H9 (cell line): ENCODE measurements around the gene TTC17. TPM values are rescaled to one million over a fixed set of nuclear protein-coding genes. Genes with fewer than 3 reads are reported as not detected.
A peak's percentile ranks its signal among the peaks of the same experiment; 100 is the strongest.

ENCODE experiments used
- DNase-seq: peaks from one replicate; pipeline ENCODE4 v3.0.0-alpha.2; 2017
- H2AFZ ChIP-seq: one replicate; pipeline ENCODE4 v1.6.1; 2013; ENCODE audit warnings: mild to moderate bottlenecking, low read length, control low read depth, moderate library complexity
- H2AK5ac ChIP-seq: 2 replicates; pipeline ENCODE4 v1.6.1; 2013; ENCODE audit warnings: low read length, control low read depth, mixed read lengths; ENCODE audit not compliant: insufficient read length
- H2BK120ac ChIP-seq: one replicate; pipeline ENCODE4 v1.6.1; 2013; ENCODE audit warnings: low read depth, mild to moderate bottlenecking, low read length, control low read depth, inconsistent platforms; ENCODE audit not compliant: poor library complexity, severe bottlenecking
- H2BK12ac ChIP-seq: 2 replicates; pipeline ENCODE4 v1.6.1; 2013; ENCODE audit warnings: low read length, control low read depth, mixed read lengths, low read depth; ENCODE audit not compliant: insufficient read length
- H2BK15ac ChIP-seq: 2 replicates; pipeline ENCODE4 v1.6.1; 2013; ENCODE audit warnings: low read depth, low read length, control low read depth
- H2BK20ac ChIP-seq: one replicate; pipeline ENCODE4 v1.6.1; 2013; ENCODE audit warnings: low read depth, mild to moderate bottlenecking, low read length, control low read depth, inconsistent platforms; ENCODE audit not compliant: poor library complexity, severe bottlenecking
- H2BK5ac ChIP-seq: 2 replicates; pipeline ENCODE4 v1.6.1; 2013; ENCODE audit warnings: low read length, control low read depth, mixed read lengths; ENCODE audit not compliant: insufficient read length
- H3K14ac ChIP-seq: 2 replicates; pipeline ENCODE4 v1.6.1; 2013; ENCODE audit warnings: low read length, control low read depth; ENCODE audit not compliant: insufficient read depth
- H3K18ac ChIP-seq: 2 replicates; pipeline ENCODE4 v1.6.1; 2013; ENCODE audit warnings: low read depth, mild to moderate bottlenecking, mixed read lengths, low read length, control low read depth; ENCODE audit not compliant: insufficient read length
- H3K23ac ChIP-seq: 2 replicates; pipeline ENCODE4 v1.6.1; 2013; ENCODE audit warnings: low read length, control low read depth, mixed read lengths, low read depth; ENCODE audit not compliant: insufficient read length
- H3K23me2 ChIP-seq: 2 replicates; pipeline ENCODE4 v1.6.1; 2013; ENCODE audit warnings: low read depth, mild to moderate bottlenecking, mixed read lengths, low read length, control low read depth; ENCODE audit not compliant: insufficient read length, poor library complexity, severe bottlenecking
- H3K27ac ChIP-seq: 2 replicates; pipeline ENCODE4 v1.5.1; 2013; ENCODE audit warnings: low read length, control low read depth, mixed read lengths, low read depth; ENCODE audit not compliant: insufficient read length
- H3K27me3 ChIP-seq: 2 replicates; pipeline ENCODE4 v1.6.1; 2013; ENCODE audit warnings: low read length, control low read depth, inconsistent platforms; ENCODE audit not compliant: insufficient read depth
- H3K4ac ChIP-seq: 2 replicates; pipeline ENCODE4 v1.6.1; 2013; ENCODE audit warnings: low read depth, mild to moderate bottlenecking, control low read depth, inconsistent platforms, low read length, moderate library complexity
- H3K4me1 ChIP-seq: 2 replicates; pipeline ENCODE4 v1.6.1; 2013; ENCODE audit warnings: low read length, control low read depth, inconsistent platforms; ENCODE audit not compliant: insufficient read depth
- H3K4me2 ChIP-seq: 2 replicates; pipeline ENCODE4 v1.6.1; 2013; ENCODE audit warnings: low read length, control low read depth, mixed read lengths; ENCODE audit not compliant: insufficient read length, insufficient read depth
- H3K56ac ChIP-seq: 2 replicates; pipeline ENCODE4 v1.6.1; 2013; ENCODE audit warnings: low read depth, mild to moderate bottlenecking, mixed read lengths, low read length, control low read depth; ENCODE audit not compliant: insufficient read length
- H3K79me1 ChIP-seq: 2 replicates; pipeline ENCODE4 v1.6.1; 2013; ENCODE audit warnings: low read depth, mild to moderate bottlenecking, moderate library complexity, low read length, control low read depth, inconsistent platforms; ENCODE audit not compliant: insufficient read depth, poor library complexity, severe bottlenecking
- H3K79me2 ChIP-seq: 2 replicates; pipeline ENCODE4 v1.6.1; 2013; ENCODE audit warnings: low read length, control low read depth, inconsistent platforms; ENCODE audit not compliant: insufficient read depth
- H3K9ac ChIP-seq: 2 replicates; pipeline ENCODE4 v1.6.1; 2013; ENCODE audit warnings: low read length, control low read depth, mixed read lengths; ENCODE audit not compliant: insufficient read length; ENCODE audit errors: extremely low read depth
- H3K9me3 ChIP-seq: one replicate; pipeline ENCODE4 v1.6.1; 2013; ENCODE audit warnings: low read depth, low read length, inconsistent platforms; ENCODE audit not compliant: control insufficient read depth
- H3T11ph ChIP-seq: one replicate; pipeline ENCODE4 v1.6.1; 2013; ENCODE audit warnings: mild to moderate bottlenecking, low read length, control low read depth, inconsistent platforms
- H4K20me1 ChIP-seq: one replicate; pipeline ENCODE4 v1.6.1; 2013; ENCODE audit not compliant: control insufficient read depth, insufficient read length, insufficient read depth
- H4K5ac ChIP-seq: 2 replicates; pipeline ENCODE4 v1.6.1; 2013; ENCODE audit warnings: low read depth, mild to moderate bottlenecking, mixed read lengths, low read length, control low read depth; ENCODE audit not compliant: insufficient read length
- H4K8ac ChIP-seq: replicated peaks from 2 replicates; pipeline ENCODE4 v1.6.1; 2013; ENCODE audit warnings: low read length, control low read depth, mixed read lengths, low read depth; ENCODE audit not compliant: insufficient read length
- H4K91ac ChIP-seq: 2 replicates; pipeline ENCODE4 v1.6.1; 2013; ENCODE audit warnings: low read depth, mild to moderate bottlenecking, moderate library complexity, mixed read lengths, low read length, control low read depth; ENCODE audit not compliant: insufficient read length
- H3K27ac Mint-ChIP-seq, 3 experiments: 2 replicates in 2 of 3; 3 replicates in 1 of 3; pipeline ENCODE4 v1.8.0; 2020 to 2021; ENCODE audit warnings: mixed read lengths in 3 of 3, mild to moderate bottlenecking in 1 of 3, moderate library complexity in 1 of 3
- H3K27me3 Mint-ChIP-seq: 2 replicates; pipeline ENCODE4 v1.8.0; 2021; ENCODE audit warnings: low read depth, mild to moderate bottlenecking, moderate library complexity, mixed read lengths
- H3K36me3 Mint-ChIP-seq, 3 experiments: 2 replicates in 2 of 3; 3 replicates in 1 of 3; pipeline ENCODE4 v1.8.0; 2020 to 2021; ENCODE audit warnings: low read depth in 3 of 3, mixed read lengths in 3 of 3; ENCODE audit not compliant: insufficient read depth in 1 of 3
- H3K4me1 Mint-ChIP-seq, 2 experiments: 2 replicates each; pipeline ENCODE4 v1.8.0; 2020; ENCODE audit warnings: mixed read lengths in 2 of 2
- H3K4me3 Mint-ChIP-seq, 2 experiments: 2 replicates in 1 of 2; 3 replicates in 1 of 2; pipeline ENCODE4 v1.8.0; 2020 to 2021; ENCODE audit warnings: mild to moderate bottlenecking in 2 of 2, mixed read lengths in 2 of 2, moderate library complexity in 1 of 2
- H3K9me3 Mint-ChIP-seq, 2 experiments: 2 replicates in 1 of 2; 3 replicates in 1 of 2; pipeline ENCODE4 v1.8.0; 2020; ENCODE audit warnings: mild to moderate bottlenecking in 2 of 2, mixed read lengths in 2 of 2, moderate library complexity in 1 of 2
- CTCF ChIP-seq: fragments of 200-600 bp; sonication (generic); conservative IDR thresholded peaks from 3 replicates; pipeline ENCODE4 v1.8.0; 2021; ENCODE audit warnings: antibody characterized with exemption, mild to moderate bottlenecking
- WGBS: extraction: QIAGEN DNeasy Blood & Tissue Kit; methylation state at CpG from one replicate; pipeline ENCODE4 v1.1.7; 2013; ENCODE audit warnings: missing lambda C conversion rate, low lambda C conversion rate, mixed read lengths; ENCODE audit not compliant: insufficient read length; ENCODE audit errors: extremely low coverage; 5-methylcytosine and 5-hydroxymethylcytosine counted together
- total RNA-seq: library from RNA; stranded (reverse); gene quantifications from 2 replicates; pipeline ENCODE4 v1.2.1, GENCODE V29; 2021

TTC17 gene
- total RNA-seq, 1 experiment from 2014 or later, result 68.5 TPM

- Histone ChIP-seq H4K5ac (no peak overlapping the region), H2BK12ac (no peak overlapping the region), H3K4me1 (no peaks in the 10 kb centered on the region), H2AFZ (no peak overlapping the region), H3K27me3 (no peaks in the 10 kb centered on the region), H3K56ac (no peak overlapping the region), H3K4me2 (peak overlapping the region; percentile 2), H3K4ac (no peak overlapping the region), H4K91ac (no peak overlapping the region), H3K9me3 (no peaks in the 10 kb centered on the region), H3T11ph (no peak overlapping the region), H3K18ac (no peak overlapping the region), H2BK120ac (no peak overlapping the region), H3K79me1 (no peaks in the 10 kb centered on the region), H4K8ac (no peak overlapping the region), H2BK20ac (no peak overlapping the region), H3K9ac (no peak overlapping the region), H2BK5ac (no peak overlapping the region), H3K27ac (no peak overlapping the region), H3K14ac (no peak overlapping the region), H2BK15ac (no peak overlapping the region), H3K23ac (no peak overlapping the region), H3K23me2 (no peaks in the 10 kb centered on the region), H3K79me2 (no peaks in the 10 kb centered on the region), H2AK5ac (no peak overlapping the region), H4K20me1 (no peaks in the 10 kb centered on the region)
- Mint-ChIP-seq H3K27ac (no peak overlapping the region), H3K27me3 (peaks cover 45% of the 10 kb centered on the region), H3K4me1 (peaks cover 10% of the 10 kb centered on the region in 2 experiments), H3K4me3 (peak overlapping the region; percentile 41 to 53; a peak in 3 of 5 replicates), H3K9me3 (peaks cover 5 to 6% of the 10 kb centered on the region in 2 experiments), H3K36me3 (peaks cover 1 to 7% (median 2%) of the 10 kb centered on the region in 3 experiments; a peak in 2 of 7 replicates)
- WGBS, result no CpG with 5 or more reads among the region's 14 CpGs
- TF ChIP-seq CTCF, result no peak
- DNase-seq, result no peak
Observed at GRCh38 chr11:43537833-43538615, 179.3 kb downstream of the TTC17 start.
